HG03378 (cell line): Measurements from ENCODE around the gene MORN1.

Experiments
- ATAC-seq: cut with Tn5 transposase; IDR thresholded peaks from one replicate; pipeline ENCODE4 v1.9.1; 2021; ENCODE audit warnings: mild to moderate bottlenecking, moderate library complexity; ENCODE audit not compliant: unreplicated experiment

The MORN1 gene

DNA sequence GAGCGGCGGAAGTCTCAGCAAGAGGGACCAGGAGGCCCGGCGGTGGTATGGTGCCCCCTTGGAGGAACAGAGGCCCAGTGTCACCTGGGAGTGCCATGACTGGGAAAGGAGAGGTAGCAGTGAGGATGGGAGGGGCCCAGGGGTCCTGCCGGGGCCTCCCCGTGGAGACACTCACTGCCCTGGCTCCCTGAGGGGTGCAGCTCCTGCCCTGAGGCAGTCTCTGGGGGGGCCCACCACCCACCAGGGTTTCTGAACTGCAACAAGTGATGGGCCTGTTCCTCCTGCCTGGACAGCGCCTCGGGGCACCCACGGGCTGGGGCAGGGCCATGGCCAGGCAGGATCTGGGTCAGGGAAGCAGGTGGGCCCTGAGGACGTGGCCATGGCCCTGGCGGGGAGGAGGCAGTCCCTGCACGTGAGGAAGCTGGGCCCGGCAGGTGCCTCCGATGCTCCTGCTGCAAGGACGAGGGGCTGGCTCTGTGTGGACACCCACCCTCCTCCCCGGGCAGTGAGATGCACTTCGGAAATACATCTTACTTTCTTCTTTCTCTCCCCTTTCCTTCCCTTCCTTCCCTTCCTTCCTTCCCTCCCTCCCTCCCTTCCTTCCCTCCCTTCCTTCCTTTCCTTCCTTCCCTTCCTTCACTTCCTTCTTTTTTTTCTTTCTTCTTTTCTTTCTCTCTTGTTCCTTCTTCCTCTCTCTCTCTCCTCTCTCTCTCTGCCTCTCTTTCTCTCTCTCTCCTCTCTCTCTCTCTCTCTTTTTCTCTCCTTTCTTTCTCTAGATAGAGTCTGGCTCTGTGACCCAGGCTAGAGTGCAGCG is 66.6 kb downstream of the MORN1 start:
- no peak for ATAC-seq

DNA sequence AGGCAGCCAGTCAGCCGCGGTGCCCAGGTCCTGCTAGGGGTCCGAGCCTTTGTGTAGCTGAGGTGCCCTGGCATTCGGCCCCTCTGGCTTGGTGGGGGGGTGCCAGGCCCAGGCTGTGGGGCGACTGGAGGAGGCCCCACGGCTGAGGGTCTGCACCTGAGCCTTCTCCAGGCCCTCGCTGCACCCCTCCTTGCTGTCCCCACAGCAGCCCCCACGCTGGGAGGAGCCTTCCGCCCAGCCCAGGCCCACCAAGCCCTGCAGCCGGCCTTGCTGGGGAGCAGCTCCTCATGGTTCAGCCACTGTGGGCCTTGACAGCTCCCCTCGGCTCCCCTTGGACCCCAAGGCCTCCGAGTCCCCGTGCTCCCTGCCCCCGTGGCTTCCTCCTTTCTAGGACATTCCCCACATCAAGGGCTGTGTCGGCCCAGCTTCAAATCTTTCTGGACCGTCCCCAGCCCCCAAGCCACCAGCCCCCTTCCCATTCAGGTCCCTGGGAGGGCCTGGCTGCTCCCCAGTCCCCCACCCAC is 67.8 kb downstream of the MORN1 start:
- no peak for ATAC-seq

DNA sequence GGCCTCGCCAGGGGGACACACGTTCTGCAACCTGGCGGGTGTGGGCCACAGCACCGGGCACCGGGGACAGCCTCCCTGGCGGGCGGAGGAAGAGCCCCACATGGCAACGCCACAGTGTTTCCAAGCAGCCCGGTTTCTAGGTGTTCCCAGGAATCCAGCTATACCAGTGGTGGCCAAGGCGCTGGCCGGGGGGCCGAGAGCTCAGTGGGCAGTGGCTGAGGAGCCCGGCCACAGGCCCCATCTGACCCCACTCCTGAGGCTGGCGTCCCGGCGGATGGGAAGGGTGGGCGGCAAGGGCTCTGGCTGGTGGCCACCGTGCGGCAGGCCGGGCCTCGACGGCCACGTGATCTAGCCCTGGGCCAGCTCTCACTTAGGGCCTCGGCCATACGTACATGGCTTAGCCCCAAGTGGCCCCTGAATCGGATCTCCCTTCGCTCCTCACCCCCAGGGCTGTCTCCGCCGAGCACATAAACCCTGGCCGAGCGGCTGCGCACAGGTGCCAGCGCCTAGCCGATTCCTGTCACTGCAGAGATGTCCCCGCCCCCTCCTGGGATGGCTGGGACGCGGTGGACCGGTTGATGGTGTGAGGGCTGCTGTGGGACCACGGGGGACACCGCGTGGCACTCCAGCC is 68.7 kb downstream of the MORN1 start:
- no peak for ATAC-seq

DNA sequence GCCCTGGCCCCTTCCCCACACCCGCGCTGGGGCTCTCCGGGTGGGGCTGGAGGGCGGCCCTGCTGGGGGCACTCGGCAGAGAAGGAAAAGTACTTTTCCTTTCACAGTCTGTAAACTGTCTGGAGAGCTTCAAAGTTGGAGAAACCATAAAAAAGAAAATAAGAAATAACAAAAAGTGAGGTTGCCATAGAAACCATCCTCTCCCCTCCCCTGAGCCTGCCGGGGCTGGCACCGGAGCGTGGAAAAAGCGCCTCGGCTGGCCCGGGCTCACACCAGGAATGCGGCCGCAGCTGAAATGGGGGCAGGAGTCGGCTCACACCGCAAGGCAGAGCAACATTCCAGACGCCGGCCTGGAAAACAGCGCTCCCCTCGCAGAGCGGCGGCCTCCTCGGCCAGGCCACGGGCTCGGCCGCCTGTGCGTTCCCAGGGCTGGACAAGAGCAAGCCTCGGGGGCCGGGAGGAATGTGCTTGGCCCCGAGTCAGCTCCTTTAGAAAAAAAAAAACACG is 69.2 kb downstream of the MORN1 start:
- no peak for ATAC-seq

DNA sequence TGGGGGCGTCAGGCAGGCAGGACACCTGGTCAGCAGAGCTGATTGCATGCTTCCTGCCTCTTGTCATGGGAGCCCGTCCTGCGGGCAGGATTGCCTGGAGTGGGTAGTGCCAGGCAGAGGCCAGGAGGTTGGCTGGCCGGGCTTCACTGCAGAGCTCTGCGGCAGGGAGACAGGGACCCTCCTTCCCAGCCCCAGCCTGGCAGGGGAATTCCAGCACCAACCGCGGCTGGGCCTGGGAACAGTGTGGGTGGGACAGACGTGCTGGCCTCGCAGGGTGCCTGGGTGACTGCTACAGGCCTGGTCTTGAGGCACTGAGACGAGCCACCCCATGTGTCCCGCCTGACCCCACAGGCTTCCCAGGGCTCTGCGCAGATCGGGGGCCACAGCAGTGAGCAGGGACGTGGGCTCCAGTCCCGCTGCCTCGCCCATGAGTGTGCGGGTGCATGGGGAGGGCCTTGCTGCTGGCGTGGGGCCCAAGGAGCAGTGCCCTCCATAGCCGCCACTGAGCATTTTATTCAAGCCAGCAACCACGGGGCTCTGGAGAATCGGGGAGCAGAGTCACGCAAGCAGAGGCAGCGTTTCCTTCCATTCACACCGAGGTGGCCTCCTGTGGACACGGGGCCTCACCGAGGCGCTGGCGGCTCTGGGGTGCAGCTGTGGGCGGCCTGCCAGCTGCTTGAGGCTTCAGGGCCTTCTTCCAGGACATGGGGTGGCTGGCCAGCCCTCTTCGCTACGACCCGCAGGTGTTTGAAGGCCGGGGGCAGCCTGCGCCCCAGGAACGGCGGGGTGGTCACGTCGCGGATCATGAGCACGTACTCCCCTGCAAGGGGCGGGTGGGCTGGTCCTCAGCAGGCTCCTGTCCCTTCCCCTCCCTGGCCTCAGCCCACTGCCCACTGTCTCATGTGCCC is 70.3 kb downstream of the MORN1 start:
- ATAC-seq = no peak

DNA sequence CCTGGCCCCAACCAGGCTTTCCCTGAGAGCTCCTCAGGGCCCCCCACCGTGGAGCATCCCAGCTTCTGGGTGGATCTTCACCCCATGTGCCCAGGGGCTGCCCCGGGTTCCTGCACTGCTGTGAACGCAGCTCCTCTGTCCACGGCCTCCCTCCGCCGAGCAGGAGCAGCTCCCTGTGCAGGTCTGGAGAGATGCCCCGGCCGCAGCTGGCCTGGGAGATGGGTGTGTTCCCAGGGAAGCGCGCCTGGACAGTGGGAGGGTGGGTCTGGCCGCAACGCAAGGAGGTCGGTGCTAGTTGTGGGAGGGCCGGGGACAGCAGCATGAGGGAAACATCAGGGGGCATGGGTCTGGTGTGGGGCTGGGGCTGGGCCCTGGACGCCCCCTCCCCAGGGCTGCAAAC is 71.3 kb downstream of the MORN1 start:
- no peak for ATAC-seq

DNA sequence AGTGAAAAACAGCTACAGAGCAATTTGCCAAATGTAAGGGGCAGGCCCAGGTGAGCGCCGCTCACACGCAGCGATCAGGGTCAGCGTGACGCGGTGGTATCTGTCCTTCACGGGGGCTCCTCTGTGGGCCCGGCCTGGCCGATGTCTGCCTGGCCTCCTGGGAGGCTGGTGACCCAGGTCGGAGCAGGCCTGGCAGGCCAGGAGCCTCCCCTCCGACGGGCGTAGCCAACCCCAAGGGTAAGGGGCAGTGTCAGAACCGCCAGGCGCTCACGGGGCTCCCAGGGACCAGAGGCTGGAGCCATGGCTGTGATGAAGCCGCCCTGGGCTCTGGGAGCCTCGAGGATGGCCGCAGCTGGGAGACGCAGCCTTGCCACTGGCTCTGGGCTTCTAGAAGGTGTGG is 72.1 kb downstream of the MORN1 start:
- ATAC-seq = no peak

DNA sequence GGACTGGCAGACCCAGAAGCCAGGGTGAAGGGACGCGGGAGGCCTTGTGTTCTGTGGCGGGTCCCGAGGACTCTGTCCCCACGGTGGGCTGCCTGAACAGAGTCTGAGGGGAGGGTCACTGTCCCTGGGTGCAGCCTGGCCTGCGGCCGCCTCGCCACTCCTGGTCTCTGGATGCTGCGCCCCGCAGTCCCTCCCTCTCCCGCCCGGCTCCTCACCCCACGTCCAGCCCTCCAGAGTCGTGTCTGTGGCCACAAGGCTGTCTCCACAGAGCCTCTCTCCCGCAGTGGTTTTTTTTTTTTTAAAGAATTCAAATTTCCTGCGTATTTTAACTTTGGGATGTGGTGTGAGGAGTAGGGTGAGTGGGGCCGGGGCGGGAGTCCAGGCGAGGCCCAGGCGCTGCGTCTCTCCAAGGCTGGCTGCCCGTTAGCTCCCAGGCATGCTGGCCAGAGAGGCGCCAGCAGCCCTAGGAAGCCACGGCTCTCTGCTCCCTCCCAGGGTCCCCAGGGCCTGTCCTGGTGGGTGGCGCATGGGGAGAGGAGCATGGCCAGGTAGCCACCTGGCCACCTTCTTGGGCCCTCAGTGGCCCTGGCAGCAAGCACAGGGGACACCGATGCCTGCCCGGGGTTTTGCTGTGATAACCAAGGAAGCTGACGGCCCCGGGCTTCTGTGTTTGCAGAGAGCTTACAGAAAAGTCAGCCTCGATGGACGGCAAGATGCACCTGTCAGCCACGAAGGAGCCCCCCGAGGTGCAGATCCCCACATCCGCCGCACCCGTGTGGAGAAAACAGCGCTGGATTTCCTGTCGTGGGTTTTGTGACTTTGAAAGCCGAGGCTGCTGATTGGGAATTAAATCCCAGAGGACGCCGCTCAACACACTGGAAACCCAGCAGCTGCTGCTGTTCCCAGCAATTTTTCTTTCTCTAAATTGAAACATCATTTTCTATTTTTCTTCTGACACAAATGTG is 72.8 kb downstream of the MORN1 start:
- ATAC-seq = no peak

DNA sequence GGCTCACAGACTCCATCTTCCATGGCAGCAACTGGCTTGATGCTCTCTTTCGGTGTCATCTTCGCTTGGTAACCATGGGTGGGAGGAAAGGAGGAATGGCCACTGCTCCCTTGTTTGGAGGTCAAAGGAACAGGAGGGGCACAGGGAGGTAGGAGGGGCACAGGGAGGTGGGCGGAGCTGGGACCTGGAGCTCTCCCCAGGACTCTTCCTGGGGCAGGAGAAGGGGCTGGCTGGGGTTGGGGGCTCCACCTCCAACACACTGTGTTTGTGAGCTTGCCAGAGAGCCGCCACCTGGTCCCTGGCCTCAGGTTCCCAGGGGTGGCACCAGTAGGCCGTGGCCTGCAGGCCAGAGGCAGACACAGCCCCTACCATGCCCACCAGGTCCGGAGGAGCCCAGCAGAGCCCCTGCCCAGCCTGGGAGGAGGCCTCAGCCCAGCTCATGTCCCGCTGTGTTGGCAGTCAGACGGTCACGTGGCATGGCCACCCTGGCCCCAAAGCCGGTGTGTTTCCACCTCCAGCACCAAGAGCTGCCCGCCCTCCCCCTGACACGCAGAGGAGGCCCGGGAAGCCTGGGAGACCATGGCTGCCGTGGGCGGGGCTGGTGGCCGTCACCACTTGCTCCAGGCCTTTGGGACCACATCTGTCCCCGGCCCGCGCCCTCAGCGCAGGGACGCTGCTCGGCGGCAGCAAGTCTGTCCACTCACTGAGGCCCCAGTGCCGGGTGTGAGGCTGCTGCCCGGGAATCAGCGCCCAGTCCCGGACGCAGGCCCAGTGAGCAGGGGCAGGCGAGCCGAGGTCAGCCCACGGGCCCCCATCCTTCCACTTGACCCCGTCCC is 73.9 kb downstream of the MORN1 start:
- ATAC-seq = no peak

DNA sequence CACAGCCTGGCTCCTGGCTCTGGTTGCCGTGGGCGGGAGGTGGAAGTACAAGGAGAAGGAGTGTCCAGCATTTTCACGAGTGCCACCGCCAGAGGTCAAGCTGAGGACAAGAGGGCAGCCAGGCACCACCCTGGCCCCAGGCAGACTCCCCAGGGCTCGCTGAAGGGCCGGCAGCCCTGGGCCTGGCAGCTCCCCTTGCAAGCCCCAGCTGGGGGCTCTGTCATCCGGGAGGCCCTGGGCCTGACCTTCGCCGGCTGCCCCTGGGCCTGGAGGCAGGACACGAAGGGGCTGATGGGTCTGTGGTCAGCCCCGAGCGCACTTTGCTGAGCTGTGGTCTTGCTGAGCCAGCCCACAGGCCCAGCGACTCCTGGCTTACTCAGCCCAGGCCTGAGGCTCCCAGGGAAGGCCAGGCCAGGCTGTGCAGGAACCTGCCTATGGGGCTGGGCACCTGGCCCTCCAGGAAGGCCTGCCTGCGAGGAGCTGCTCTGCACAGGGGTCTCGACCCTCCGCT is 74.8 kb downstream of the MORN1 start:
- ATAC-seq = no peak

DNA sequence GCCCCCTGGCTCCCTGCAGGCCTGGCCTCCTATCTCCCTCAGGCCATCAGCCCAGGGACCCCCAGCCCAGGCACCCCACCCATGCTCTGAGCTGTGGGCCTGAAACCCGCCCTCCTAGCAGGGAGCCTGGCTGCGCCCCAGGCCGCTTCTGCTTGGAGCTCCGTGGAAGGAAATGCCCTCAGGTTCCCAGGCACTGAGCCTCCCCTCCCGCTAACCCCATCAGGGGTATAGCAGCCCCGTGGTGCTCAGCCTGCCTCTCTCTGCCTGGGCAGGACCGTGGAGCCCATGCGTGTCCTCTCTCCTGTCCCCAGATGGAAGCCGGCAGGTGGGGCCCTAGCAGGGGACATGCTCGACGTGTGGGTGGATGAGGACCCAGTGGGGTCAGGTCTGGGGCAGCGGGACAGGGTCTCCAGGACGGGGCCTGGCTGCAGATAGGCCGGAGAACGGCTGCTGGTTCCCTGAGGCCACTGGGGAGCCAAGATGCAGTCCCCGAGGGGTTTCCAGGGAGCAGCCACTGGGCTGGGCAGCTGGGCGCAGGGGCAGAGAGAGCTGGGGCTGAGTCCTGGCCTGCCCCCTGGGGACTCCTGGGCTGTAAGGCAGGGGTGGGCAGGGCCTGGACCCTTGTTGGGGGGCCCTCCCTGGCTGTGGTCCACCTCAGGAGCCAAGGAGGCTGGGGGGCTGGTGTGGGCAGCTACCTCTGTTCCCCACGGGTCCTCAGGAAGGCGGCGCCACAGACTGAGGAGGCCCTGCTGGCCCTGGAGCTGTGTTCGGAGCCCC is 75.5 kb downstream of the MORN1 start:
- no peak for ATAC-seq

DNA sequence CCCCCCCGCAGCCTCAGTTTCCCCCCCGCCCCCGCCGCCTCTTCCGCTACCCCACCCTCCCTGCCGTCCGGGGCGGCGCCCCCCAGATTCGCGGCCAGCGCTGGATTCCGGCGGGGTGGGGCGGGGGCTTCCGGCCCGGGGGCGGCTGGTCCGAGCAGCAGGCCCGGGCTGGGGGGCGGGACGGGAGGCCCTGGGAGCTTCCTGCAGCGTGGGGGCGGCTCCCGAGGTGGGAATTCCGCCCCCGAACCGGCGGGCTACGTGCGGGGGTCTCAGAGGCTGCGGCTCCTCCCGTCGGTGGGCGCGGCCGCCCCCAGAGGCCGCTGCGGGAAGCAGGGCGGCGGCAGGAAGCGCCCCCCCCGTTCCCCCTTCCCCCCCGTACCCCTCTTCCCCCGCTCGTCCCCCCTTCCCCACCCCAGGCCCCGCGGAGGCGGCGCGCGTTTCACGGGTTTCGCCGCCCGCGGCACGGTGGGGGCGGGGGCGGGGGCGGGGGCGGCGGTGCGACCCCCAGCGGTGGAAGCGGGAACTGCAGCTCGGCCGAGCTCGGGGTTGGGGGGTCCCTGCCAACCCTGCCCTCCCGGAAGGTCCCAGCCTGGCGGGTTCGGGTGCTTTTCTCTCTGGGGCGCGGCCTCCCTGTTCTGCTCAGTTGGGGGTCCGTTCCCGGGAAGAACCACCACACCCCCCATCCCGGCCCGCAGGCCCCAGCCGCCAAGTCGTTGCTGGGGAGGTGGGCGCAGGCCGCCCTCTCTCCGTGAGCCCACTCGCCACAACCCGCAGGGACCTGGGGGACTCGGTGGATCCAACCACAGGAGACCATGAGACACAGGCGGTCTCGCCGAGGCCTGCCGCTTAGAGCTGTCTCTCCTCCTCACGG is 76.3 kb downstream of the MORN1 start:
- no peak for ATAC-seq

DNA sequence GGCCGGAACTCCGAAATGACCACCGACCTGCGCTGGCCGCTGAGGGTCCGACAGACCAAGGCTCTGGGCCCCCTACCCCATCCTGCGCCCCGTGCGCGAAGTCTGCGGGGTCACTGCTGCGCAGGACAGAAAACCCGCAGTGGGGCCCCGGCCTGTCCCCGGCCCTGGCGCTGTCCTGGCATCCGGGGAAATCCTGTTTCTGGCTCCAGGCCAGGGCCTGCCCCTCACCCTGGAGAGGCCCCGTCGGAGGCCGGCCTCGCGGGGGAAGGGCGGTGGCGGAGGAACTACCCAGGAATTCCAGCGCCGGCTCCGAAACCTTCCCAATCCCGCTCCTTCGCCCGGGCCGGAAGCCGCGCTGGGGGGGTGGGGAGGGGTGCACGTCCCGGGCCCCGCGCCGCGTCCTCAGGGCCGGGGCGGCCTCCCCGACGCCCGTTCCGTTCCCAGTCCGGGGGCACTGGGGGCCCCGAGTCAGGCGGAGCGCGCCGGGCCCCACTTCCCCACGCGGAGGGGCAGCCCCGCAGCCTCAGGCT is 77.0 kb downstream of the MORN1 start:
- ATAC-seq = no peak

DNA sequence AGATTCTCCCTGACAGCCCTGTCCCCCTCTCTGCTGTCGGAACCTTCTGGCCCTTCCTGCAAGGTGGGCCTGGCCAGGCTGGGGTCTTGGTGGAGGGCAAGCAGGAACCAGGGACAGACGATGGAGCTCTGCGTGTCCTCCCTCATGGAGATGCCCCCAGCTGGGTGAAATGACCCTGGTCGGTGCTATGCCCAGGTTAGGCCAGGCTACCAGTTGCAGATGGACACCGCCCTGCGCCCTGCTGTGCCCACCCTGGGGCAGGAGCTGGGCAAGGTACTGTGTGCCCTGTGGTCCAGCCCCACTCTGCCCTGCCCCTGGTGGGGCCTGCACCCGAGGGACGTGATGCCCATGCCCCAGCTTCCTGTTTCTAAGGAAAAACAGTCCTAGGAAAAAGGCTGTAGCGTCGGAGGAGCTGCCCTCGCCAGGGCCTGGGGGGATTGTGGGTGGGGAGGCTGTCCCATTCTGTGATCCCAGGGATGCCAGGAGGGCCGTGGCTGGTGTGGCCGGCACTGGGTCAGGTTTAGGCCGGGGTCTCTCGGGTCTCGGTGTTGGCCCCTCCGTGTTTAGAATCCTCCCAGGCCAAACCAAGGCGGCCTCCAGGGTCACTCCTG is 77.6 kb downstream of the MORN1 start:
- no peak for ATAC-seq

DNA sequence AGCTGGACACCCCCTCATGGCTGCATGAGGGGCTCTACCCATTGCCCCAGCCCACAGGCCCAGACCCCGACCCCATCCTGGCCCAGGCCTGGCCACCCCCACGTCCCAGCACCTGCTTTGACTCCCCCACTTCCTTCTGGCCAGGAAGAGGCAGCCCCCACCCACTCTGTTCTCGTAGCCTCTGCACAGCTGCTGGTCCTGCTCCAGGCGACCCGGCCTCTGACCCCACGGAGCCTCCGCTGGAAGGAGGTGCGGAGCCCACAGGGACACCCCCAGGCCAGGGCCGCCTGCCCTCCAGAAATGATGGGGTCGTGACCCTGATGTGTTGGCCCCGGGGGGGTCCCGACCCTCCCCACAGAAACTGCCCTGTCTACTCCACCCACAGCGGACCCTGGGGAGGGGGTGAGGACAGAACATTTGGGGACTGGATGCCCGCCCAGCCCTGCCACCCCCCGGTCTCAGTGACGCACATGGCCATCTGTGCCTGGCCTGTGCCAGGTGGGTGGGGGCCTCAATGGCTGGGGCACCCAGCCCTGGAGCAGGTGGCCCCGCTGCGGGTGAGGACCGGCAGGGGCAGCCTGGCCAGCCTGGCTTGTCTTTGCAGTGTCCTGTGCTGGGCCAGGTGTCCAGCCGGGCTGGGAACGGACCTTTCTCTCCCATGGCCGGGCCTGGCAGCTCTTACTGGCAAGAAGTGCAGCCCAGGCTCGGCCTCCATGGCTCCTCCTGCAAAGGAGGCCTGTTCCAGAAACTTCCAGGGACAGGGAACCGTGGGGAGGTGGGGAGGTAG is 78.6 kb downstream of the MORN1 start:
- ATAC-seq = no peak

DNA sequence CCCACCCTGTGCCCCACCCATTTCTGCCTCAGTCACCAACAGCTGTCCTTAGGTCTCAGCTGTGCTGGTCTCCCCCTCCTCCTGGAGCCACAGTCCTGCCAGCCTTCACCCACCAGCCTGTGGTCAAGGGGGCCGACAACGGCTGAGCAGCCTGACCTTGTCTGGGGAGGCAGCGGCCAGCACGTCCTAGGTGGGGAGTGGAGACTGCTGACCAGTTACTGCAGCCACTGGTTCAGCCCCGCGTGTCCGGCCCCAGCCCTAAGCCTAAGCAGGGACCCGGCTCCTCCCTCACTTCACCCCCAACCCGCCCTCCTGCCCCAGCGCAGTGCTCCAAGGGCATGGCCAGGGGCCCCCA is 79.2 kb downstream of the MORN1 start:
- ATAC-seq = no peak
